NT2/D1 (cell line): ENCODE results near the gene PRELID3B.

Source experiments
- SUZ12 ChIP-seq: IDR thresholded peaks from 2 replicates; pipeline ENCODE4 v1.6.1; 2011; ENCODE audit not compliant: insufficient read length, insufficient read depth; ENCODE audit errors: extremely low read depth
- YY1 ChIP-seq: IDR thresholded peaks from 2 replicates; pipeline ENCODE4 v1.6.1; 2011; ENCODE audit not compliant: insufficient read length, insufficient read depth
- ZNF274 ChIP-seq: IDR thresholded peaks from 2 replicates; pipeline ENCODE4 v1.6.1; 2011; ENCODE audit warnings: mild to moderate bottlenecking, low read depth, low read length

- no peak for TF ChIP-seq SUZ12
- no peak for TF ChIP-seq ZNF274
- TF ChIP-seq YY1 = no peak
These were observed 23.8 kb downstream of the PRELID3B start for GRCh38 chr20:59018817-59019216.
